ENCODE data around the gene CAPSL. TPM values are rescaled to one million over a fixed set of nuclear protein-coding genes. Genes with fewer than 3 reads are reported as not detected.

Gene CAPSL
- total RNA-seq, 4 donors from 2014 or later = not detected

GRCh38 chr5:35947085-35947484, 8.7 kb upstream of the CAPSL start:
- no peak for TF ChIP-seq POLR2A (IDR thresholded peaks at IDR 0.05)
- no peak for TF ChIP-seq CTCF (IDR thresholded peaks at IDR 0.05)
- Histone ChIP-seq H3K27ac (no peak overlapping the region), H3K36me3 (no peaks in the 10 kb centered on the region), H3K4me3 (no peak overlapping the region), H3K27me3 (peaks cover 0 to 8% (median 0%) of the 10 kb centered on the region in 4 donors), H3K4me1 (no peaks in the 10 kb centered on the region), H3K9me3 (no peaks in the 10 kb centered on the region)
- 65 to 67% methylated on average over 5 of the region's 5 CpGs for WGBS, 2 donors
- intact Hi-C loops (cut with DNase I) = no loop called here
- no peak for DNase-seq

- intact Hi-C loops (cut with DNase I) = no loop called here
- H3K36me3 ChIP-seq = no peaks in the 10 kb centered on the region
- H3K27me3 ChIP-seq = peaks cover 0 to 4% (median 0%) of the 10 kb centered on the region in 4 donors
- TF ChIP-seq POLR2A (IDR thresholded peaks at IDR 0.05) = no peak
- no peak for TF ChIP-seq CTCF (IDR thresholded peaks at IDR 0.05)
- H3K27ac ChIP-seq = no peak overlapping the region
- no peak for DNase-seq
- WGBS, 2 donors = 51 to 64% methylated on average over 3 of the region's 3 CpGs
- H3K4me1 ChIP-seq = no peaks in the 10 kb centered on the region
- no peak overlapping the region for H3K4me3 ChIP-seq
- H3K9me3 ChIP-seq = no peaks in the 10 kb centered on the region
These were observed 1.2 kb upstream of the CAPSL start for GRCh38 chr5:35939639-35940038.

DNA sequence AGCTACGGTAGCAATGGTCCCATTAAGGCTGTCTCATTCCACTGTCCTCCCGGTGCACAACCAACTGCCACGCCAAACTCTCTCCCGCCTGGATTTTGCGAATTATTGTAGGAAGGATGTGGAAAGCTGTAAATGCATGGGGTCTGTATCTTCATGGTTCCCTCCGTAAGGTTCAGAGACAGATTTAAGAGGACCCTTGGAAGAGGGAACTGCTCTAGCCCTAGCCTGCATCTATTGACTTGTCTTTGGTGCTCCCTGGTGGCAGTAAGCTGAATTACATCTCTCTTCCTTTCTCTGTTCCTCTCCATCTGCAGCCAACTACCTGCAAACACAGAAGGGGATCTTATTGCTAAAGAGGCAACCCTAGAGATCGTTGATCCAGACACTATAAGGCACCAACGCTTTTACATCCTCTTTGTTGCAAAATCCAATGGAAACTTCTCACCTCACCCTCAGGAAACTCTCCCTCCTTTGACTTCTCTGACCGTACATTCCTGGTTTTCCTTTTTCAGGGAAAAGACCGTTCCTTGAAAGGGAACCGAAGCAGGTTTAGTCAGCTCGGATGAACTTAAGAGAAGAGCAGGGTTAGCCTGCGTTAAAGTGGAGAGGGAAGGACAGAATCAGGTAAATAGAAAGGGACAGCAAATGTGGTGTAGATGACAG, 11.9 kb downstream of the CAPSL start:
- H3K27me3 ChIP-seq = peaks cover 0 to 60% (median 0%) of the 10 kb centered on the region in 4 donors
- DNase-seq = no peak

DNA sequence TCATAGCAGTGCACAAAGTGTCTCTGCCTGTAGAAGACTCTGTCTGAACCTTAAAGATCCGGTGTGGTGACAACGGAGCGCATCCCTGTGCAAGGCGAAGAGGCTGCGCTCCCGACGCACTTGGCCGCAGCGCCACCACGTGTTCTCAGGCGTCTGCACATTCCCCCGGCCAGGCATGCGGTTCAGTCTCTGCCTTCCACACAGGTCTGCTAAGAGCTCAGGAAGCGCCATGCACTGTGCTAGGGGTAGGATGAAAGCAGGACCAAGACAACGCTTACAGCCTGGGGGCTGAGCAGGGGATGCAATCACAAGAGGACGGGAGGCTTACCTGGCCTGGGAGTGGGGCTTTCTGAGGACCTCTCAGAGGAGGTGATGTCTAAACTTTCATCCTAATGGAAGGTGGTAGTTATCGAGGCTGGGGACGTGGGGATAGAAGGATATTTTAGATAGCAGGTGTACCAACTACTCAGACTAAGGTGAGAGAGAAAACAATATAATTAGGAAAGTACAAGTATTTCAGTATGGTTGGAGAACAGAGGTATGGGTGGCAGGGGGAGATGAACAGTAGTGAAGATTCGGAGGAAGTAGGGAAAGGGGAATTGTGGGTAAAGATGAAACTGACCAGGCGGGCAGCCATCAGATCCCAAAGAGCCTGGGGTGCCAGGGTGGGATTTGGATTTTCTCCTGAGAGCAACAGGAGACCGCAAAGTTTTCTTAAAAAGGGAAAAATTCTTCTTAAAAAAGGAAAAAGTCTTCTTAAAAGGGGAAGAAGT, 13.3 kb downstream of the CAPSL start:
- Histone ChIP-seq H3K27ac (no peak overlapping the region), H3K9me3 (no peaks in the 10 kb centered on the region), H3K4me1 (peaks cover 0 to 13% (median 0%) of the 10 kb centered on the region in 3 donors), H3K4me3 (no peak overlapping the region), H3K27me3 (peaks cover 0 to 60% (median 0%) of the 10 kb centered on the region in 4 donors), H3K36me3 (no peaks in the 10 kb centered on the region)
- no peak for DNase-seq
- intact Hi-C loops (cut with DNase I) = loop anchor here (5.0 to 10.0 kb wide), 3 partner anchors 270 to 838 kb away; partner anchors contain the start of gene SPEF2
- no peak for TF ChIP-seq POLR2A (IDR thresholded peaks at IDR 0.05)
- peak; percentile 39 to 64 (median 55) for TF ChIP-seq CTCF (IDR thresholded peaks at IDR 0.05)
- WGBS, 2 donors = 9 to 11% methylated on average over 16 to 21 of the region's 21 CpGs

More for the DNA sequence above, 11.9 kb downstream of the CAPSL start:
- H3K36me3 ChIP-seq = no peaks in the 10 kb centered on the region
- TF ChIP-seq POLR2A (IDR thresholded peaks at IDR 0.05) = no peak
- TF ChIP-seq CTCF (IDR thresholded peaks at IDR 0.05) = peak; percentile 68 to 86 (median 80)
- intact Hi-C loops (cut with DNase I) = loop anchor here (2.0 to 10.0 kb wide), 4 partner anchors 148 to 839 kb away; partner anchors contain the start of gene SPEF2
- no peak overlapping the region for H3K27ac ChIP-seq
- H3K4me3 ChIP-seq = no peak overlapping the region
- H3K4me1 ChIP-seq = peaks cover 0 to 16% (median 0%) of the 10 kb centered on the region in 3 donors
- 22 to 34% methylated on average over 7 to 9 of the region's 13 CpGs for WGBS, 2 donors
- no peaks in the 10 kb centered on the region for H3K9me3 ChIP-seq

Measured in esophagus squamous epithelium (tissue), 5 donors.